ENCODE data around the gene RAB3IL1.

The RAB3IL1 gene

DNA sequence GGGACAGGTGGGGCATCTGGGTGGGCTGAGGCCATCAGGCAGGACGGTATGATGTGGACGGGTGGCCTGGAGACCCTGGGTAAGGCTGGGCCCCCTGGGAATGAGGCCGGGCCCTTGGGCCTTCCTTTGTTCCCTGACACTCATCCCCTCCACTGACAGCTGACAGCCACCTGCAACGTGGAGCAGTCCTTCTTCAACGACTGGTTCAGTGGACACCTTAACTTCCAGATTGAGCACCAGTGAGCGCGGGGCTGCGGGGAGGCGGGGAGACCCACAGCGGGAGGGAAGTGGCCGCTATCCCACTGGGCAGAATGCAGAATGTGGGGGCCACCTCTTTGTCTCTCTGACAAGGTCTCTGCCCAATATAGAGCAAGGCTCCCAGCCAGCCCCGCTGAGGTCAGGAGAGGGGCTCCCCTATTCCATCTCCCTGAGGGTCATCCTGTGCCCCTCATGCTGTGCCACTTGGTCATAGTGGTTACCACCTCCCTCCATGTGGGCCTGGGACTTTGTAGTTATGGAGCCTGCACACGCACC lies 53.8 kb downstream of the RAB3IL1 start:
- no peak for DNase-seq

DNA sequence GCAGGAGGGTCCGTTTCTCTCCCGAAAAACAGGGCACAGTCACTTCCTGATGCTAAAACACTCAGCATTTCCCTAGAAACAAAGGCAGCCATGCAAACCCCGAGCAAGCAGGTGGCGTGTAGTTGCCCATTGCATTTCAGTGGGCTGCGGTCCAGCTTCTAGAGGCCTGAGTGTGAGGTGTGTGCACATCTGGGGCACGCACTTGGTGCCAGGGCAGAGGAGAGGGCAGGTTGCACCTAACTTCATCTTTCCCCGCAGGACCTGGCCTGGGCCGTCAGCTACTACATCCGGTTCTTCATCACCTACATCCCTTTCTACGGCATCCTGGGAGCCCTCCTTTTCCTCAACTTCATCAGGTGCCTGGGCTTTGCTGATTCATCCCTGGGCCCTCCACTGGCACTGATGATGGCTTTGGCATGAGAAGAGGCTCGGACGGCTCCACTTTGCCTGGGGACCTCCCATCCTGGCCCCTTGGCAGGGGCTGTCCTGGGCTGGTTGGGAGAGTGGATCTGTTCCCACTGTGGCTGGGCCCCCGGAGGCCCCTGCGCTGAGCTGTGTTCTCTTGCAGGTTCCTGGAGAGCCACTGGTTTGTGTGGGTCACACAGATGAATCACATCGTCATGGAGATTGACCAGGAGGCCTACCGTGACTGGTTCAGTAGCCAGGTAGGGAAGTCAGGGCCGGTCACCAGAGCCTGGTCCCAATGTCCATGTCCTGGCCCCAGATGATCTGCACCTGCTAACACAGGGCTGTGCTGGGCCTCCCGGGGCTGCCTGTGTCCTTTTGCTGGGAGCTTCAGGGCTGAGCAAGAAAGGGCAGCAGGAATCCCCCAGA lies 54.4 kb downstream of the RAB3IL1 start:
- no peak for DNase-seq

- no peak for DNase-seq
Observed at GRCh38 chr11:61861634-61862033, 55.7 kb downstream of the RAB3IL1 start.

DNA sequence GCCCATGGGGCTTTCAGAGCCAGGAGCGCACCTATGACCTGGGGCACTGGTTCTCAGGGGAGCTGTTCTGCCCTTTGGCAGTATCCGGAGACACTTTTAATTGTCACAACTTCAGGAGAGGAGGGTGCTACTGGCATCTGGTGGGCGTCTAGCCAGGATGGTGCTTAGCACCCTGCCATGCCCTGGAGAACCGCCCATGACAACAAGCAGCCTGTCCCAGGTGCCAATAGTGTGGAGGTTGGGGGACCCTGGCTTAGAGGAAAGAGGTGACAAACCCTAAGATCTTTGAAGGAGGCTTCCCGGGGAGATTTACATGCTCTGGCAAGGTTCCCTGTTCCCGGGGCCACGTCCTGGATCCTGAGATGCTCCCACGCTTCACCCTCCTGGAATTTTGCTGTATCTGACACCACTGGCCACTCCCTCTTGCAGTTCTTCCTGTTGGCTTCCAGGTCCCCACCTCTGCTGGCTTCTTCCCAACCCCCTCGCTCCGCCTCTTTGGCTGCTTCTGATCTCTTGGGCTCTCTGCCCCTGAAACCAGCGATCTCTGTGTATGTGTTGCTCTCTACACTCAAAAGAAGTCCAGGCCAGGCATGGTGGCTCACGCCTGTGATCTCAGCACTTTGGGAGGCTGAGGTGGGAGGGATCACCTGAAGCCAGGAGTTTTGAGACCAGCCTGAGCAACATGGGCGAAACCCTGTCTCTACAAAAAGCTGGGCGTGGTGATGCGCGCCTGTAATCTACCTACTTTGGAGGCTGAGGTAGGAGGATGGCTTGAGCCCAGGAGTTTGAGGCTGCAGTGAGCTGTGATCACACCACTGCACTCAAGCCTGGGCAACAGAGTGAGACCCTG lies 57.1 kb downstream of the RAB3IL1 start:
- DNase-seq, result no peak

DNA sequence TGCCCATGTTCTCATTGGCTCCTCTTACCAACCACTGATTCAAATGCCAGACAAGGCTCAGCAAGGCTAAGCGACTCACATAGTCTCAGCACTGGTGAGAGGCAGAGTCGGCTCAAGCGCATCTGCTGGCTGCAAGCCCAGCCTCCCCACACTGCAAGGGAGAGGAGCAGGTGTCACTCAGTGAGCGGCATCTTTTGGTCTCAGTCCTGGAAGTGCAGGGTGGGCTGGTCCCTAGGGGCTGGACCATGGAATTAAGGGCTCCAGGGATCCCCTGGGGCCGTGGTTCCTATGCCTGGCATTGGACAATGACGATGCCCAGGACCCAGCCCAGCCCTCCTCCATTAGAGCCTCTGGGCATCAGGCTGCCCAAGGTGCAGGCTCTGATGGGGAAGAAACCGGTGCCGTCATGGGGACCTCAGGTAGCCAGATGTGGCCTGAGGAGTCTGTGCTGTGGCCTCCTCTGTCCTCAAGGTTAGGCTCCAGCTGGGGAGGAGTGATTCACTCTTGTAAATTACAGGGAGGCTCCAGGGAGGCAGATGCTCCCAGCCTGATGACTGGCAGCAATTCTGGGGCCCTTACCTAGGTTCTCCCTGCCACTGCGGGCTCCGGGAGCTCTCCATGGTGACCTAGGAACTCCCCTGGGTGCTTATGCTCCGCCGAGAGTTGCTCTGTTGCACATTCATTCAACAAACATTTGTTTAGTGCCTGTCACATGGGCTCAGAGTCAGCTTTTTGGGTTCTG lies 61.3 kb downstream of the RAB3IL1 start:
- DNase-seq, result no peak

- no peak for DNase-seq
Observed at GRCh38 chr11:61854966-61855714, 62.2 kb downstream of the RAB3IL1 start.

- no peak for DNase-seq
Observed at GRCh38 chr11:61854206-61854895, 63.0 kb downstream of the RAB3IL1 start.

GRCh38 chr11:61853698-61854169 lies 63.6 kb downstream of the RAB3IL1 start:
- DNase-seq, result no peak

DNA sequence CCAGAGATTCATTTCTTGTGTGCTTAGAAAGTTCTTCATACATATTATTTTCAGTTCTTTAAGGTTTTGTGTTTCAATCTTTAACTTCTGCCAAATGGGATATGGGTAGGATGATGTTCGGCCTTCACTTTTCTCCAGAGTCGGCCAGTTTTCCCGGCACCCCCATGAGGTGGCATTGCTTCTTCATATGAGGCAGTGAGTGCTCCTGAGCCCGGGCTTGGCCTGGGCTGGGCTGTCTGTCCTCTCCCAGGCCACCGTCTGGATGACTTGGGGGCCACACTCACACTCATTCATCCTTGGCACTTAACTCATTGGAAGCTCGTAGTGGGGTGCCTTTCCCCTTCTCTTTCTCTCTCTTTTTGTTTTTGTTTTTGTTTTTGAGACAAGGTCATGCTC lies 65.5 kb downstream of the RAB3IL1 start:
- DNase-seq, result no peak

DNA sequence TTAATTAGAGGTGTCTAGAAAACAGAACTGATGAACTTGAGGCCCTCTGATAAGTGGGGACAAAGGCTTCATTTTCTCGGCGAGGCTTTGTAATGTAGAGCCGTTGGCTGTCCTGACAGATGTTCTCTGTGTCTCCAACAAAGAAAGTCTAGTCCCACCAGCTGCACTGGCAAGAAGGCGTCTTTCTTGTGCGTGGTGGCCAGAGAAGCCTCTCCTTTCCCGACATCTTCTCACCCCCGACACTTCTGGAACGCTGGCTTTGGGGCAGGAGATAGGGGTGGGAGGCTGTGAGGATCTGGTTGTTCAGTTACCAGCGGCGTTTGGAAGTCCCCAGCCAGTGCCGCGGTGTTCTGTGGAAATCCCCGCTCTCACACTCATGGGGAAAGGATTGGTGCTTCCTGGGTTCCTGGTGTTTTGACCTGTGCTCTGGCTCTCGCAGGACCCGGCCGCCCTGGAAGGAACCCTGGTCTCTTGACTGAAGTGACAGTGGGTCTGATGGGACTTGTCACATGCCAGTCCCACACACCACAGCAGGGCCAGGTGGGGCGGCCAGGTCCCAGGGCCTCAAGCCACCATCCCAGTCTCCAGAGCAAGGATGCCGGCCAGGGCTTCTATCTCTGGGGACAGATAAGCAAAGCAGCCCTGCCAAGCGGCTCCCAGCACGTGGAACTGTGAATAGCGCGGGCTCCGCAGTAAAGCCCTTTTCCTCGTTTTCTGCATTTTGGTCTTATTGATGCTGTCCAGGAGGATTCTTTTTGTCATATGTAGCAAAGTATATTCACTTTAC lies 66.1 kb downstream of the RAB3IL1 start:
- DNase-seq, result no peak

DNA sequence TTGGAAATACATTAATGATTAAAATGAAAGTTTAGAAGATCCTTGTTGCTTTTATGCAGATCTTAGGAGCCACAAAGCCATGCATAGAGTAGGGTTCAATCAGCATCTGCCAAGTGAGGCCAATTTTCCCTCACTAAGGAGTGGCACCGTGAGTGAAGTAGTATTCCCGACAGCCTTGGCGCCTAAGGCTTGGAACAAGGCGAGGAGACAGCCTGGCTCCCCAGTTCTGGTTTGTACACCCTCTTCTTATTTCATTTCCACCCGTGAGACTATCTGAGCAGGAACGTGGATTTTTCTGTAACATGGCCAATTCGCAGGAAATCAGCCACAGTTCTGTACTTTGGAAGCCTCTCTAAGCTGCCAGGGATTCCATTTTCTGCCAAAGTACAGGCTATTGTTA lies 66.7 kb downstream of the RAB3IL1 start:
- DNase-seq, result no peak

DNA sequence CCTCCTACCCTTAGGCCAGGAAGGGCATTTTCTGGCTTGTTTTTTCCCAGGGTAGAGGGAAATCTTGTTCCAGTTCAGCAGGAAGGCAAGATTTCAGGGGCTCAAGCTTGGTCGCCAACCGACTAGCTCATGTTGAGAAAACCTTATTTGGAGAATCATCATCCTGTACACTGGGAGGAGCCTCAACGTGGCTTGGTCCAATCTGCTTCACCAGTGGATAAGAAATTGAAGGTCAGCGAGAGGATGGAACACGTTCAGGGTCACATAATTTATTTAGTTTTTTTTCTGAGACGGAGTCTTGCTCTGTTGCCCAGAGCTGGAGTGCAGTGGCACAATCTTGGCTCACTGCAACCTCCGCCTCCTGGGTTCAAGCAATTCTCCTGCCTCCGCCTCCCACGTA lies 68.7 kb downstream of the RAB3IL1 start:
- DNase-seq, result no peak

GRCh38 chr11:61847914-61848581 lies 69.3 kb downstream of the RAB3IL1 start:
- no peak for DNase-seq

All from stimulated activated naive CD4-positive, alpha-beta T cell (primary cell).